ENCODE data around the gene MRPL49. TPM values are rescaled to one million over a fixed set of nuclear protein-coding genes. Genes with fewer than 3 reads are reported as not detected.

Gene MRPL49
- polyA plus RNA-seq, 2 donors: 18.9 to 44.3 TPM

DNA sequence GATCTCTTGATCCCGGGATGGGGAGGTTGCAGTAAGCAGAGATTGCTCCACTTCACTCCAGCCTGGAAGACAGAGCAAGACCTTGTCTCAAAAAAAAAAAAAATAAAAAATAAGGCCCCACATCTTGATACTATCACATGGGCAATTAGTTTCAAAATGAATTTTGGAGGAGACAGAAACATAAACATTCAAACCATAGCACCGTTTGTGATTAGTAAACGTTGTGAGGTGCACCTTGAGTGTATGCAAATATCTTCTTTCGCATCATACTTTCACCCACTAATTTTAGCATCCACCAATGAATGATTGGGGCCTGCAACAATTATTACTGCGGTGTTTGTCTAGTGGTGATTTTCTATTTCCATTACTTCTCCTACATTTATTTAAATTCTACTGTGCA, 36.9 kb downstream of the MRPL49 start:
- no peaks in the 10 kb centered on the region for H3K4me1 ChIP-seq (ENCODE audit: control insufficient read depth in 2 of 2, insufficient read depth in 2 of 2, low read length in 1 of 2)
- H3K4me3 ChIP-seq (ENCODE audit: low read depth in 1 of 2, low read length in 2 of 2): no peak overlapping the region
- H3K36me3 ChIP-seq (ENCODE audit: control insufficient read depth in 2 of 2, insufficient read depth in 2 of 2, low read length in 1 of 2): no peaks in the 10 kb centered on the region
- WGBS, 2 donors: 65 to 73% methylated on average over 5 of the region's 5 CpGs
- no peaks in the 10 kb centered on the region for H3K27me3 ChIP-seq (ENCODE audit: control insufficient read depth in 1 of 2, insufficient read depth in 2 of 2, low read length in 2 of 2)
- H3K9me3 ChIP-seq (ENCODE audit: control insufficient read depth in 2 of 2, insufficient read depth in 1 of 2, low read depth in 1 of 2, low read length in 1 of 2): no peaks in the 10 kb centered on the region
- H3K27ac ChIP-seq (ENCODE audit: low read depth in 2 of 2, low read length in 1 of 2): no peak overlapping the region

GRCh38 chr11:65160643-65161042, 38.5 kb downstream of the MRPL49 start:
- Histone ChIP-seq H3K9me3 (ENCODE audit: control insufficient read depth in 2 of 2, insufficient read depth in 1 of 2, low read depth in 1 of 2, low read length in 1 of 2) (no peaks in the 10 kb centered on the region), H3K4me1 (ENCODE audit: control insufficient read depth in 2 of 2, insufficient read depth in 2 of 2, low read length in 1 of 2) (no peaks in the 10 kb centered on the region), H3K36me3 (ENCODE audit: control insufficient read depth in 2 of 2, insufficient read depth in 2 of 2, low read length in 1 of 2) (no peaks in the 10 kb centered on the region), H3K27ac (ENCODE audit: low read depth in 2 of 2, low read length in 1 of 2) (no peak overlapping the region), H3K4me3 (ENCODE audit: low read depth in 1 of 2, low read length in 2 of 2) (no peak overlapping the region), H3K27me3 (ENCODE audit: control insufficient read depth in 1 of 2, insufficient read depth in 2 of 2, low read length in 2 of 2) (no peaks in the 10 kb centered on the region)
- 76 to 82% methylated on average over 3 of the region's 3 CpGs for WGBS, 2 donors

GRCh38 chr11:65163684-65164083, 41.6 kb downstream of the MRPL49 start:
- Histone ChIP-seq H3K27ac (ENCODE audit: low read depth in 2 of 2, low read length in 1 of 2) (no peak overlapping the region), H3K36me3 (ENCODE audit: control insufficient read depth in 2 of 2, insufficient read depth in 2 of 2, low read length in 1 of 2) (no peaks in the 10 kb centered on the region)
- 78 to 82% methylated on average over 2 of the region's 2 CpGs for WGBS, 2 donors

DNA sequence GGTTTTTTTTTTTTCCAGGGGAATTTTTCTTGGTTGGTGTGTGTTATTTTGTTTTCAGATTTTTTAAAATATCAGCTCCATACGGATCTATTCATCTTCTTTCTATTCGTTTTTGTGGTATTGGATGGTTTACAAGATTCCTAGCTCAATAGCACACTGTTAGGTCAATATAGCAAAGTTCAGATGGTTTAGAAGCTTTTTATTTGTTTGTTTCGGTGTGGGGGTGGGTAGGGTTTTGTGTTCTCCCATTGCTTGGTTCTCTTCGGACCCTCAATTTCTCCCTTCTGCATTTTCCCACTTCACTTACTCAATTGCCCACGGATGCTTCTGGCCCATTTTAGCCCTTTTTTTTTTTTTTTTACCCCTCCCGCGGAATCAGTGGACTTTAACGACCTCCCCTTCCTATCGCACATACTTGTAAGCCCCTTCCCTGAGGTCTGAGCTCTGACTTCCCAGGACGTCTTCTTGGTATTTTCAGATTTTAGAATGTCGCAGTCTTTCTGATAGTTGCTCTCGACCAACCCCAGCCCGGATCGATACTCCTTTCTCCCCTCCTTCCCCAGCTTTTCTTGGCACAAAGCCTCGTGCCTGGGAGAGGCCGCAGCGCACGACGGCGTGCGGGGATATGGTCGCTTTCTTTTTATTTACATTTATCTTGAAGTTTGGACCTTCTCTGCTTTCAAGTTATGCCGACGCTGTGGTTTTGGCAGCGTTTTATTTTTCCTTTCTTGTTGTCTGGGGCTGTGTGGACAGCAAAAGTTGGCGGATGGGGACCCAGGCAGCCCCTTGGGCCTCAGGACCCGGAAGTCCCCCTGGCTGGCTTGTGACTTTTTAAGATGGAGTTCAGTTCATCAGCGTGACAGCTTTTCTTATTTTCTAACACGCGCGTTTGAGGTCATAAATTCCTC, 43.5 kb downstream of the MRPL49 start:
- no peak overlapping the region for H3K27ac ChIP-seq (ENCODE audit: low read depth in 2 of 2, low read length in 1 of 2)
- H3K4me3 ChIP-seq (ENCODE audit: low read depth in 1 of 2, low read length in 2 of 2): peak overlapping the region in 1 of 2 donors; percentile 16
- no peaks in the 10 kb centered on the region for H3K4me1 ChIP-seq (ENCODE audit: control insufficient read depth in 2 of 2, insufficient read depth in 2 of 2, low read length in 1 of 2)
- H3K9me3 ChIP-seq (ENCODE audit: control insufficient read depth in 2 of 2, insufficient read depth in 1 of 2, low read depth in 1 of 2, low read length in 1 of 2): no peaks in the 10 kb centered on the region
- H3K36me3 ChIP-seq (ENCODE audit: control insufficient read depth in 2 of 2, insufficient read depth in 2 of 2, low read length in 1 of 2): no peaks in the 10 kb centered on the region
- 45 to 48% methylated on average over 31 of the region's 31 CpGs for WGBS, 2 donors
- no peaks in the 10 kb centered on the region for H3K27me3 ChIP-seq (ENCODE audit: control insufficient read depth in 1 of 2, insufficient read depth in 2 of 2, low read length in 2 of 2)

More at GRCh38 chr11:65163684-65164083, 41.6 kb downstream of the MRPL49 start:
- H3K9me3 ChIP-seq (ENCODE audit: control insufficient read depth in 2 of 2, insufficient read depth in 1 of 2, low read depth in 1 of 2, low read length in 1 of 2): no peaks in the 10 kb centered on the region
- no peaks in the 10 kb centered on the region for H3K4me1 ChIP-seq (ENCODE audit: control insufficient read depth in 2 of 2, insufficient read depth in 2 of 2, low read length in 1 of 2)
- no peak overlapping the region for H3K4me3 ChIP-seq (ENCODE audit: low read depth in 1 of 2, low read length in 2 of 2)
- H3K27me3 ChIP-seq (ENCODE audit: control insufficient read depth in 1 of 2, insufficient read depth in 2 of 2, low read length in 2 of 2): no peaks in the 10 kb centered on the region

GRCh38 chr11:65166893-65167292, 44.8 kb downstream of the MRPL49 start:
- Histone ChIP-seq H3K4me1 (ENCODE audit: control insufficient read depth in 2 of 2, insufficient read depth in 2 of 2, low read length in 1 of 2) (peaks cover 0 to 2% of the 10 kb centered on the region in 2 donors), H3K36me3 (ENCODE audit: control insufficient read depth in 2 of 2, insufficient read depth in 2 of 2, low read length in 1 of 2) (no peaks in the 10 kb centered on the region), H3K9me3 (ENCODE audit: control insufficient read depth in 2 of 2, insufficient read depth in 1 of 2, low read depth in 1 of 2, low read length in 1 of 2) (no peaks in the 10 kb centered on the region), H3K4me3 (ENCODE audit: low read depth in 1 of 2, low read length in 2 of 2) (no peak overlapping the region), H3K27me3 (ENCODE audit: control insufficient read depth in 1 of 2, insufficient read depth in 2 of 2, low read length in 2 of 2) (no peaks in the 10 kb centered on the region), H3K27ac (ENCODE audit: low read depth in 2 of 2, low read length in 1 of 2) (no peak overlapping the region)
- 85 to 93% methylated on average over 3 of the region's 3 CpGs for WGBS, 2 donors

GRCh38 chr11:65167656-65168055, 45.5 kb downstream of the MRPL49 start:
- Histone ChIP-seq H3K36me3 (ENCODE audit: control insufficient read depth in 2 of 2, insufficient read depth in 2 of 2, low read length in 1 of 2) (no peaks in the 10 kb centered on the region), H3K27ac (ENCODE audit: low read depth in 2 of 2, low read length in 1 of 2) (no peak overlapping the region), H3K9me3 (ENCODE audit: control insufficient read depth in 2 of 2, insufficient read depth in 1 of 2, low read depth in 1 of 2, low read length in 1 of 2) (no peaks in the 10 kb centered on the region), H3K4me1 (ENCODE audit: control insufficient read depth in 2 of 2, insufficient read depth in 2 of 2, low read length in 1 of 2) (peaks cover 0 to 2% of the 10 kb centered on the region in 2 donors), H3K27me3 (ENCODE audit: control insufficient read depth in 1 of 2, insufficient read depth in 2 of 2, low read length in 2 of 2) (no peaks in the 10 kb centered on the region), H3K4me3 (ENCODE audit: low read depth in 1 of 2, low read length in 2 of 2) (no peak overlapping the region)
- WGBS, 2 donors: 90 to 91% methylated on average over 3 of the region's 3 CpGs

DNA sequence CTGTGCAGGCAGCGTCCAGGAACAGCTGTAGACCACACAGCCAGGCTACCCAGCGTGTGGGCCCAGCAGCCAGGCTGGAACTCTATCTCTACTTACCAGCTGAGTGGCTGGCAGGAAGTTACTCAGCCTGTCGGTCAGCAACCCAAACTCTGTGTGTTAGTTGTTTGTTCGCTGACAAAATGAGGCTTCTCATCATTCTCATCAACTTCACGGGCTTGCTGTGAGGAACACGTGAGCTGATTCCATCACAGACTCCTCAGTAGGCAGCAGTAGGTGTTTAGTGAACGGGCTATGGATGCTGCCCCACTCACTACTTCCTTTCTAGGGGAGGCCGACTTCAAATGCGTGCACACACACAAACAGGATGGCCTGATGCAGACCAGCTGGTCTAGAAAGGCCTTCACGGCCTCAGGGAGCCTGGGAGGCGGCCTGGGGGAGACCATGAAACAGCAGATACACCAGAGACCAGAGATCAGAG, 47.1 kb downstream of the MRPL49 start:
- H3K9me3 ChIP-seq (ENCODE audit: control insufficient read depth in 2 of 2, insufficient read depth in 1 of 2, low read depth in 1 of 2, low read length in 1 of 2): no peaks in the 10 kb centered on the region
- WGBS, 2 donors: 76 to 79% methylated on average over 11 of the region's 11 CpGs
- no peaks in the 10 kb centered on the region for H3K36me3 ChIP-seq (ENCODE audit: control insufficient read depth in 2 of 2, insufficient read depth in 2 of 2, low read length in 1 of 2)
- H3K4me3 ChIP-seq (ENCODE audit: low read depth in 1 of 2, low read length in 2 of 2): no peak overlapping the region
- peaks cover 0 to 2% of the 10 kb centered on the region in 2 donors for H3K4me1 ChIP-seq (ENCODE audit: control insufficient read depth in 2 of 2, insufficient read depth in 2 of 2, low read length in 1 of 2)
- peak overlapping the region; percentile 8 to 10 for H3K27ac ChIP-seq (ENCODE audit: low read depth in 2 of 2, low read length in 1 of 2)
- no peaks in the 10 kb centered on the region for H3K27me3 ChIP-seq (ENCODE audit: control insufficient read depth in 1 of 2, insufficient read depth in 2 of 2, low read length in 2 of 2)

DNA sequence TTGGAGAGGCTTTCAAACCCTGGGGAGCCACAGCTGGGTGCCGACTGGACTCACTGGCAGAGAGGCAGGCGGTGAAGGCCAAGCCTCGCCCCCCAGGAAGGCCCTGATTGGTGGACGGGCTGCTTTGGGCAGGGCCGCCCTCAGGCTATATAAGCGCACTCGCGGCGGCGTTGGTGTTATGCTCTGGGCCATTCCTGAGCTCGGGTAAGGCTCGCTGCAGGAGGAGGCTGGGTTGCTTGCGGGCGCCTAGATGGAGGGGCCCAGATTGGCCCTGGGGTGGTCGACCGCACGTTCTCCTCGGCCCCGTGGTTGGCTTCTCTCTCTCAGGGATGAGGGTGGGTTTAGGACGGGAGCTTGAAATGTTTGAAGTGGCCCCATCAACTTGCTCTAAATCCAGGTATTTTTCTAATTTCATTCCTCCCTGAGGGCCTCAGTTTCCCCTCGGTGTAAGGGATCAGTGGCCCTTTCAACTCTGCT, 48.0 kb downstream of the MRPL49 start, which contains the start of gene SPDYC:
Gene SPDYC (plus strand): TSS at position 176 of the 477 bp plus-strand sequence. CDS start 1,125 bp downstream, outside the sequence.
- H3K4me1 ChIP-seq (ENCODE audit: control insufficient read depth in 2 of 2, insufficient read depth in 2 of 2, low read length in 1 of 2): peaks cover 0 to 2% of the 10 kb centered on the region in 2 donors
- no peaks in the 10 kb centered on the region for H3K27me3 ChIP-seq (ENCODE audit: control insufficient read depth in 1 of 2, insufficient read depth in 2 of 2, low read length in 2 of 2)
- no peaks in the 10 kb centered on the region for H3K9me3 ChIP-seq (ENCODE audit: control insufficient read depth in 2 of 2, insufficient read depth in 1 of 2, low read depth in 1 of 2, low read length in 1 of 2)
- H3K36me3 ChIP-seq (ENCODE audit: control insufficient read depth in 2 of 2, insufficient read depth in 2 of 2, low read length in 1 of 2): no peaks in the 10 kb centered on the region
- WGBS, 2 donors: 93 to 94% methylated on average over 21 of the region's 21 CpGs
- no peak within 1 kb of the TSS for H3K4me3 ChIP-seq (ENCODE audit: low read depth in 1 of 2, low read length in 2 of 2)
- peak within 1 kb of the TSS; percentile 8 to 10 for H3K27ac ChIP-seq (ENCODE audit: low read depth in 2 of 2, low read length in 1 of 2)

GRCh38 chr11:65172600-65172999, 50.5 kb downstream of the MRPL49 start:
- Histone ChIP-seq H3K27ac (ENCODE audit: low read depth in 2 of 2, low read length in 1 of 2) (no peak overlapping the region), H3K4me1 (ENCODE audit: control insufficient read depth in 2 of 2, insufficient read depth in 2 of 2, low read length in 1 of 2) (peaks cover 0 to 2% of the 10 kb centered on the region in 2 donors), H3K27me3 (ENCODE audit: control insufficient read depth in 1 of 2, insufficient read depth in 2 of 2, low read length in 2 of 2) (no peaks in the 10 kb centered on the region), H3K36me3 (ENCODE audit: control insufficient read depth in 2 of 2, insufficient read depth in 2 of 2, low read length in 1 of 2) (no peaks in the 10 kb centered on the region), H3K9me3 (ENCODE audit: control insufficient read depth in 2 of 2, insufficient read depth in 1 of 2, low read depth in 1 of 2, low read length in 1 of 2) (no peaks in the 10 kb centered on the region), H3K4me3 (ENCODE audit: low read depth in 1 of 2, low read length in 2 of 2) (no peak overlapping the region)
- WGBS, 2 donors: 84% methylated on average over 10 of the region's 10 CpGs

All from esophagus (tissue), 2 donors.